ENCODE data around the gene TUBB2B.

TUBB2B gene

GRCh38 chr6:3227363-3228045 lies at the start of gene TUBB2B:
Gene TUBB2B (minus strand): TSS chr6:3227653. CDS start chr6:3227543, 110 bp downstream.
- peak; percentile 78 for DNase-seq

GRCh38 chr6:3277251-3277650 lies 49.8 kb upstream of the TUBB2B start:
- DNase-seq = no peak

GRCh38 chr6:3276174-3277167 lies 49.0 kb upstream of the TUBB2B start:
- DNase-seq = no peak

- DNase-seq = no peak
Measured at GRCh38 chr6:3273707-3274521, 46.5 kb upstream of the TUBB2B start.

- no peak for DNase-seq
Measured at GRCh38 chr6:3272911-3273547, 45.6 kb upstream of the TUBB2B start.

- no peak for DNase-seq
Measured at GRCh38 chr6:3271756-3272155, 44.3 kb upstream of the TUBB2B start.

- DNase-seq = no peak
Measured at GRCh38 chr6:3270258-3270657, 42.8 kb upstream of the TUBB2B start.

GRCh38 chr6:3269281-3269975 lies 42.0 kb upstream of the TUBB2B start:
- no peak for DNase-seq

- no peak for DNase-seq
Measured at GRCh38 chr6:3268680-3269079, 41.2 kb upstream of the TUBB2B start.

- DNase-seq = no peak
Measured at GRCh38 chr6:3267162-3267561, 39.7 kb upstream of the TUBB2B start.

- DNase-seq = no peak
Measured at GRCh38 chr6:3266170-3266569, 38.7 kb upstream of the TUBB2B start.

GRCh38 chr6:3265671-3266070 lies 38.2 kb upstream of the TUBB2B start:
- no peak for DNase-seq

- DNase-seq = no peak
Measured at GRCh38 chr6:3264356-3264755, 36.9 kb upstream of the TUBB2B start.

- DNase-seq = no peak
Measured at GRCh38 chr6:3263096-3263495, 35.6 kb upstream of the TUBB2B start.

- DNase-seq = no peak
Measured at GRCh38 chr6:3261921-3262320, 34.5 kb upstream of the TUBB2B start.

GRCh38 chr6:3261518-3261820 lies 34.0 kb upstream of the TUBB2B start:
- no peak for DNase-seq

- DNase-seq = no peak
Measured at GRCh38 chr6:3260772-3261517, 33.5 kb upstream of the TUBB2B start.

GRCh38 chr6:3260296-3260695 lies 32.8 kb upstream of the TUBB2B start:
- no peak for DNase-seq

GRCh38 chr6:3259491-3259958 lies 32.1 kb upstream of the TUBB2B start:
- DNase-seq = no peak

- peak; percentile 55 for DNase-seq
Measured at GRCh38 chr6:3258720-3259490, 31.5 kb upstream of the TUBB2B start, which contains the start of gene PSMG4. Gene PSMG4 (plus strand): TSS chr6:3258947. CDS start chr6:3259023, 76 bp downstream.
